Measurements from ENCODE around the gene ALKBH5.

The ALKBH5 gene

DNA sequence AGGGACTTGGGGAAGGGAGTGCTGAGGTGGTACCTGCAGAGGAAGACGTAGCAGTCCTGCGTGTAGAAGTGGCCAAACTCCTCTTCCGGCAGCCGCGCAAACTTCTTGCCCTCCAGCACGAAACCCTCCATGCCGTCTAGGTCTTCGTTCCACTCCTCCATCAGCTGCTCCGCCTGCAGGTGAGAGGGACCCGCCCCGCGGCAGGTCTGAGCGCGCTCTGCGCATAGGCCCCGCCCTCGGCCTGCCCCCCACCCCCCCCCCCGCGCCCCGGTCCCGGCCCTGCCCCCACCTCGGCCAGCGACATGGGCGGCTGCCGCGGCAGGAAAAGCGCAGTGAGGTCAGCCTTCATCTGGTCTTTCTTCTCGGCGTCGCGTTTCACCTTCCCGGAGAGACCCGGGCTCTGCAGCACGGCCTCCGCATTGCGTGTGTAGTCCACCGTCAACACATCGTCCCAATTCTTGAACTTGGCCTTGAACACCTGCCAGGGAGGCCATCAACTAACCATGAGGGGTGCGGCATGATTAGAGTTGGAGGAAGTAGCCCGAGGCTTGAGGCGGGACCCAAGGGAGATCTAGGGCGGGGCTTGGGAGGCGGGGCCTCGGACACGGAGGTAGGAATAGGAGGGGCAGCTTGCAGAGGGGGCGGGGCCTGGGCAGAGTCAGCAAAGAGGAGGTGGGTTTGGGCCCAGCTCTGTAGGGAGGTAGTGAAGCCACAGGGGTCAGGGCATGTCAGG, 63.4 kb downstream of the ALKBH5 start:
- FAIRE-seq = no peak

DNA sequence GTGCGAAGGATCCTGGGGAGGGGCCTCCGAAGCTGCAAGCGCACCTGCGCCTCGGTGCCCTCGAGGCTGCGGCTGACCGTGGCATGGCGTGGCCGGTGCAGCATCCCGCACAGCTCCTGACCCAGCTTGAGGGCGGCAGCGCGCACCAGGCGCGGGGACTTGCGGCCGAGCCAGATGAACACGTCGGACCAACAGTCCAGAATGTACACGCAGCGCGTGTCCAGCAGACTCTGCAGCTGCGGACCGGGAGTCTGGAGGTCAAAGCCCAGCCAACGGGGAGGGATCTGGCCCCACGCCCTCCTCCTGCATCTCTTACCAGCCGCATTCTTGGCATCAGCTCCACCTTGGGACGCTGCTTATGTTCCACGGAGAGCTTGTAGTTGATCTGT, 64.0 kb downstream of the ALKBH5 start:
- no peak for FAIRE-seq

DNA sequence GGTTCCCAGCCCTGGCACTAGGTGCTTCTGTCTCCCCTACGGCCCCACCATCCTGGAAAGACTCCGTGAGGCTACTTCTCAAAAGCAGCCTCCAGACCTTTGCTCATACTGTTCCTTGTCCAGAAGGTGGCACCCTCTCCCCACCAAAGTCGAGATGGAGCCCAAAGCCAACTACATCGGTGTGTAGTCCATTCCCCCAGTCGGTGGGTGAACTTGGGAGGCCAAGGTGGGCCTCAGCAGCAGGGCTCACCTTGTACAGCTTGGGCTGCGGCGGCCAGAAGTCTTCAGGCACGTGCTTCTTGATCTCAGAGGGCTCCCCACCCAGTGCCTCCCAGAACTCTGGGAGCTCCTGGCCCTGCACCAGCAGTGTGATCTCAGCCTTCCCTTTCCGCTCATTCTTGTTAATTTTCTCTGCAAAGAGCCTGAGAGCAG, 64.7 kb downstream of the ALKBH5 start:
- no peak for FAIRE-seq

DNA sequence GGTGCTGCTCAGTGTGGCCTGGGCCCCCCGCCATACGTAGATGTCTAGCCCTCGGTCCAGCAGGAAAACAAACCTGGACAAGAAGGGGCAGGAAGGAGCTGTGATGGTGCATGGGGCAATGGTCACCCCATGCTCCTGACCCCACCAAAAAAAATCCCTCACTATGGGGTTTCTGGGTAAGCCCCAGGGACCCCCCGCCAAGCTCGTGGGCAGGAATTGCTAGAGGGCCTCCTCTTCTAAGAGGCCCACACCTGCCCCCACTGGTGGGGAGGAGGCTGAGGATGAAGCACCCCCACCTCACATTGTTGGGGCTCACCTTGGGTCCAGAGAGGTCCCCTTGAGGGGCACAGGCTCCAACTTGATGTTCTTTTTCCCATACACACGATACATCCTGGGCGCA, 65.2 kb downstream of the ALKBH5 start:
- no peak for FAIRE-seq

DNA sequence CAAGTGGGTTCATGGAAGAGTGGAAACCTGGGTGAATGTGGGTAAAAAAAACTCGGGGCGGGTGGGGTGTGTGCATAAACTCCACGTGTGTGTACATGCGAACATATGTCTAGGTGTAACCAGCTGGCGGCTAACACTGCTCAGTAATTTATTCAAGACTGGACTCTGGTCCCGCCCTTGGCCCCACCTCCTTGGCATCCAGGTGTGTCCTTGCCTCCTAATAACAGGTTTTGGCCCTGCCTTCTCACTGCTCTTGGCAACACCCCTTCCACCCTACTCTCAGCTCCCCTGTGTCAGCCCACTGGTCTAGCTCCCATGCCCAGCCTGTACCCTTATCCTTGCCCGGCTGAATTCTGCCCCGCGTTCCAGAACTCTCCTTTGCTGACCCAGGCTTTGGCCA, 66.6 kb downstream of the ALKBH5 start:
- FAIRE-seq = no peak

DNA sequence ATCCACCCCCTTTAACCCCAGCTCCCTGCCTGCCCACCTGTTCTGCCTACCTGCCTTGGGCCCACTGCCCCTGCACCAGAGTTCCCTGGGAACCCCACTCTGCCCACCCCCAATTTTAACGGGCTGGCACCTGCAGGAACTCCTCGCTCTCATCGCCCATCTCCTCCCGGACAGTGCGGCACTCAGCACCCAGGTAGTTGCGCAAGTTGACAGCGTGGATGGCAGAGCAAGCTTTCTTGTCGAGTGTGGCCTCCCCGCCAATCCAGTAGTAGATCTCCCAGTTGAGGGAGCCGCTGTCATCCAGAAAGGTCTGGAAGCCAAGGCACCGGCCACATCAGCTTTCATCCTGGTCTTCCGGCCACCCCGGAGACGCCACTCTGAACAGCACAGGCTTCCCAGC, 67.1 kb downstream of the ALKBH5 start:
- FAIRE-seq = no peak

DNA sequence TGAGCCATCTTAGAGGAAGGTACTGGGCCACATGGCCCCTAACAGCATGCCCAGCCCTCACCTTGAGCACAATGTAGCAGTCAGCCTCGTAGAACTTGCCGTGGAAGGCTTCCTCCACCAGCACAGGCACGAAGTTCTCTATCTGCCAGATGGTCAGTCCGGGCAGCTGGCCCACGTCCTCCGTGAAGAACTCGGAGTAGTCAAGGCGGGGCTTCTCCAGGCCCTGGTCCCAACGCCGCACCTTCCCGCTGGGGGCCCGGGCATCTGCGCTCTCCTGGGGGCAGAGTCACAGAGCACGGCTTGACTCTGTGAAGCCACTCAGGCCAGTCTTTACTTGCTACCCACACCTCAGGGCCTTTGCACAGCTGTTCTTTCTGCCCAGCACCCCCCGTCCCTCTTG, 67.6 kb downstream of the ALKBH5 start:
- no peak for FAIRE-seq

DNA sequence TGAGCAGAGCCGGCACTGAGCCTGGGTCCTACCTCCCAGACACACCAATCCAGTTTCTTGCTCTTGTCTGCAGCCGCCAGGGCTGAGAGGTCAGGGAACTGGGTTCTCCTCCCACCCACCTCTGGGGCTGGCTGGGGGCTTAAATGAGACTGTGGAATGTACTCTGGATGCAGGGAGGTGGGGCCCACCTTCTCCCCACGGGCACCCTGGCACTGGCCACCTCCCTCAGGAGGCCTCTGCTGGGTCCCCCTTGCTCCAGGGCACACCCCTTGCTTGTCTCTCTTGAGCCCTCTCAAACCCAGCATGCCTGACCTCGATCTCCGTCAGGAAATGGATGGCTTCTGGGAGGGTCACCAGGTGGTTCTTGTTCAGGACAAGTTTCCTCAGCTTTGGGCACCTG, 68.5 kb downstream of the ALKBH5 start:
- FAIRE-seq = no peak

DNA sequence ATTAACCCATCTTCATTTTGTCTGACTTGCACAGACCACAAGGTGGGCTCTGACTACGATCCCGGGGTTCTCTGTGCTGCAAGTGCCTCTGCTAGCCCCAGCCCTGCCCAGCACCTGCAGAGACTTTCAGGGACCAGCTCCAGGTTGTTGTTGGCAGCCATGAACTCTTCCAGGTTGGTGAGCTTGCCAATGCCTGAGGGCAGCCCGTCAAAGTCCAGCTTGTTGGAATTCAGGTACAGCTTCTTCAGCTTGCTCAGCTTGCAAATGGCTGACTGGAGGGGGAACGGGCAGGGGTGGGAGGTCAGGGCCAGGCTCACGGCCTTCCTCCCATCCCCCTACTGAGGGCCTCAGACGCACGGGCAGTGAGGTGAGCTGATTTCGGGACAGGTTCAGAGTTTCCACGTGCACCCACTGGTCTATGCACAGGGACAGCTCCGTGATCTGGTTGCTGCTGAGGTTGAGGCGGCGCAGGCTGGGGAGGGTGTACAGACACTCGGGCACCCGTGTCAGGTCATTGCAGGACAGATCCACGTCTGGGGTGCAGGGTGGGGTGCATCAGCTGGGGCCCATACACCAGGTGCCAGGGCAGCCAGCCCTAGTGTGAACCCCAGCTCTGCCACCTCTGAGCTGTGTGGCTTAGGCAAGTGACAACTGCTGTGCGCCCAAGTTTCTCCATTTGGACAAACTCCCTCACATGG, 69.7 kb downstream of the ALKBH5 start:
- FAIRE-seq = no peak

DNA sequence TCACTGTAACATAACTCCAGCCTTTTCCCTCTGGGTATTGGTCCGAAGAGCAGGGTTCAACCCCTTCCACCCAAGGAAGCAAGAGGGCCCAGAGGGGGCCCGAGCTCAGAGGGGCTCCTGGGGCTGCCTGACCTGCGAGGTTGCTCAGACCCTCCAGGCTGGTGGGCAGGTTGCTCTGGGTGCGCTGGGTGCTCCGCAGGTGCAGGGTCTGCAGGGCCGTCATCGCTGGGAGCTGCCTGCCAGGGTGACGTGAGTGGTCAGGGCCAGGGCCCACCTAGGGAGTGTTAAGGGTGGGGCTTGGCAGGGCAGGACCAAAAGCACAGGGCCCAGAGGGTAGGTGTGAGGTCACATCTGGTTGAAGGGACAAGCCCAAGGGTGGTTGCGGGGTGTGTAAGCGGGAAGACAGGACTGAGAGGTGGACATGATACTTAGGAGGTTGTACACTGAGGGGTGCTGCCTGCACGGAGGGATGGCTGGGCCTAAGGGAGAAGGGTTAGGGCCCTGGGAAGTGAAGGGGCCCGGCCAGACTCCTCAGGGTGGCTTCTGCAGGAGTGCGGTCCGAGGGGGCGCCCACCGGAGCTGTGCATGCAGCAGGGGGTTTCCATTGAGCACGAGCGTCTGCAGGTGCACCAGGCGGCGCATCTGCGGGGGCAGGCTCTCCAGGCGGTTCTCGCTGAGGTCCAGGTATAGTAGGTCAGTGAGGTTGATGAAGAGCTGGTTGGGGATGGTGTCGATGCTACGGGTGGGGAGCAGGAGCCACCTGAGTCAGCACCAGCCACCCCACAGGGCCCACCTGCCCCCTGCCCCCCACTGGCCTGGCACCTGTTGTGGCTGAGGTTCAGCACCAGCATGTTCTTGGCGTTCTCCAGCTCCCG, 70.6 kb downstream of the ALKBH5 start:
- FAIRE-seq = no peak

DNA sequence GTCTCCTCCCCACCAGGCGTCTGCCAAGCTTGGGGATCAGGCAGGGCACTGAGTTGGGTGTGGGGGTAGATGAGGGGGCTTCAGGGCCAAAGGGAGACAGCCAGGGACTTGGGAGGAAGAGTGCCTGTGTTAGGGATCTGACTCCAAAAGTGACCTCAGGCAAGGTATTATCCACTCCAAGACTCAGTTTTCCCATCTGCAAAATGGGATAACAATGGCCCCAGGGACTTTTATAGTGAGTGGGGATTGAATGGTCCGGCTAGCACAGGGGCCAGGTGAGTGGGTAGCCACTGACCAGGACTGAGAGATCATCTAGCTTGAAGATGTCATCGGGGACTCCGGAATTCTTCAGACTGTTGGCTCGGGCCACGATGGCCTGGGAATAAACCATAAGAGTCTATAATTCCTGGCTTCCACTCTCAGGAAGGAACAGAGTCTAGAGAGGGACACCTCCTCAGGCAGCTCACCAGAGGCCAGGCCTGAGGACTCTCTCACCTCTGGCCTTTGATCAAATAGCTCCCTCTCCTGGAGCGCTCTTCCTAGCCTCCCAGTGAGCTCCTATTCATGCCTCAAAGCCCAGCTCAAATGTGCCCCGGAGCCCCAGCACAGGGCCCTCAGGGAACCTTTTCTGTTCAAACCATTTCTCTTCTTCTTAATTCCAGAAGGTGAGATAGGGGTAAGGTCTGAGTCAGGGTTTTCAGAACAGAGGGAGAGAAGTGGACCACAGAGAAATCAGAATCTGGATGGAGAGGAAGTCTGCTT, 71.4 kb downstream of the ALKBH5 start:
- no peak for FAIRE-seq

DNA sequence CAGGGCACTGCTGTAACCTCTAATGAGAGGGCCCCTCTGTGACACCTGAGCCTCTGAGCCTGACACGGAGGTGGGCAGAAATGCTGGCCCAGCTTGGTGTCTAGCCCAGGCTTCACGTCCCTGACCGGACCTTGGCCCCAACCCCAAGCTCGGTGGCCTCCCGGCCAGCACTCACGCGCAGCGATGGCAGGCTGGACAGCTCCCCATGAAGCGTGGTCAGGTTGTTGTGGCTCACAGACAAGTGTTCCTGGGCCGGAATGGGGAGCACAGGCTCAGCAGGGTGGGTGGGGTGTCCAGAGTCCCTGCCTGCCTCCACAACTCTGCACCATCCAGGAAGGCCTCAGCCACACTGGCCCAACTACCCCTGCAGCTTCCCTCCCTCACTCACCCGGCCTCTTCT, 72.7 kb downstream of the ALKBH5 start:
- FAIRE-seq = no peak

DNA sequence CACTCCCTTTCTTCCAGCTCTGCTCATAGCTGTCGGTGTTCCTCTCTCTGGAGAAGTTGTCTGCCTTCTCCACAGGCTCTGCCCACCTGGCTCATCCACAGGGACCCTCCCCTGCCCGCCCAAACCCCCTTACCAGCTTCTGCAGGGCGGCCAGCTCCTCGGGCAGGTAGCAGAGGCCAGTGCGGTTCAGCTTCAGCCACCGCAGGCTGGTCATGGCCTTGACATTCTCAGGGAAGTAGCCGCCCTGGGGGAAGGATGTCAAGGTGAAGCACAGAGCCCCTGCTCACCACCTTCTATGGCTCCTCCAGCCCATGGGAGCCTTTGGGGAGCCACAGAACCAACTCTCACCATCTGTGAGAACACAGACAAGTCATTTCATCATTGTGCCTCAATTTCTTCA, 73.1 kb downstream of the ALKBH5 start:
- no peak for FAIRE-seq

DNA sequence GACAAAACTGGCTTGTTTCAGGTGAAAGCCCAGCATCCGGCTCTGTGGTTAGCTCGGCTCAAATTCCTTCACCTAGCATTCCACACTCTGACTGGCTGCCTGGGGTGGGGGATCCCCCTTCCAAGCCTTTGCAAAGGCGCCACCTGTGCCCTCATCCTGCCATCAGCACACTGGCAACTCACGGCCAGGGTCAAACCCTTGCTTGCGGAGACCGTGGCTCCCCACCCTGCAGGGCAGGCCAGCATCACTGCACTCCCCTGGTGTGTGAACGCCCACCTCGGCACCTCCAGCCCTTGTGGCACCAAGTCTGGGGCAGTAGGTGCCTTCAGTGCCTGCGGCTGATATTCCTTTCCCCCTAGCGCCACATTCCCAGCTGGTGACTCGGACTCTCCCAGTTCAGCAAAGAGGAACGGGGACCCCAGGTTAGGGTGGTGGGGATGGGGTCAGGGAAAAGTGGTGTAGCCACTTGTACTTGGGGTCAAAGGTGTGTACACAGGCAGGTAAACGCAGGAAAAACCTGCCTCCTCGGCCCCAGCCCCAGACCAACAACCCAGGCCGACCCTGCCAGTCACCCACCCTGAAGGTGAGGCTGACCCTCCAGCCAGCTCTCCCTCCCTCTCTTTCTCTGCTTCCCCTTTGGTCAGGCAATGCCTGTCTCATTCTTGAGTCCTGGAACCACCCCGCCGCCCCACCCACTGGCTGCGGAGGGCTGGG, 73.8 kb downstream of the ALKBH5 start:
- FAIRE-seq = no peak

DNA sequence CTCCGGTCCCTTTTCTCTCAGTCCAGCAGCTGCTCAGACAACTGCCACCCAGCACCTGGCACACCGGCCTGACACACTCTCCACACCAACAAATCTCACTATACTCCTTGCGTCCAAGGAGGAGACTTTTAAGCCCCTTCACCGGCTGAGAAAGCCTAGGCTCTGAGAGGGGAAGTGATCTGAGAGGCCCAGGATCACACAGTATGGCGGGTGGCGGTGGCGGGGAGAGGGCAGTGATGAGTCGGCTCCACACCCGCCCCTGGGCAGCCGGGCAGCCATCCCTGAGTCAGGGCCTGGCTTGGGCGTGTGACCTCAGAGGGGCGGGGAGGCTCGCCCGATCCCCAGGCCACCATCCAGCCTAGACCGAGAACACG, 74.3 kb downstream of the ALKBH5 start:
- FAIRE-seq = no peak

DNA sequence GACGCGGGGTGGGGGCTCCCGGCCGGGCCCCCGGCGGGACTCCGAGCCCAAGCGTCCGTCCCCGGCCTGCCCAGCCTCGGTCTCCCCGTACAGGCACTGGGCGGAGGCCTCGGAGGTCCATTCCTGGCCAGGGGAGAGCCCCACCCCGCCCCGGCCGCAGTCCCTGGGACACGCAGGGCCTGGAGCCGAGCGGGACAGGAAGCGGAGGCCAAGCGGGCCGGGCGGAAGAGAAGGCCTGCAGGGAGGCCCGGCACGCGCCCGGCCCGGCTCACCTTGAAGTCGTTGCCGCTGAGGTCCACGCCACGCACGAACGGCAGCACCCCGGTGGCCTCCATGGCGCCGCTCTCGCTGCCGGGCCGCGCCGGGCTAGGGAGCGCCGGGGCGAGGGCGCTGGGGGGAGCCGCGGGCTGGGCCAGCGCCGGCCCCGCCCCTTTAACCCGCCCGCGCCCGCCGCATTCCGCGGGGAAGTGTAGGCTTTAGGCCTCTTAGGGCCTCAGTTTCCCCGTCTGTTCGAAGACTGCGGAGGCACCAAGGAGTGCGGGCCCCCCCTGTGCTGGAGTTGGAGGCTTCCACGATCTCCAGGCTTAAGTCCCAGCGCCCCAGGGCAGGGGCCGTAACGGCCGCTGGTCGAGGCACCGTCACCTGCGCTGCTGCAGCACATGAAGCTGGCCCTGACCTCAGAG, 74.9 kb downstream of the ALKBH5 start, which contains the start of gene FLII:
Gene FLII, minus strand, starts transcription at position 383 of the 683 bp plus-strand sequence. Its CDS starts 48 bp downstream, at position 335.
- FAIRE-seq = no peak
